Measurements from ENCODE around the gene MCL1. TPM values are rescaled to one million over a fixed set of nuclear protein-coding genes. Genes with fewer than 3 reads are reported as not detected.

Gene MCL1
- total RNA-seq, 1 experiment from 2014 or later: 165 TPM

DNA sequence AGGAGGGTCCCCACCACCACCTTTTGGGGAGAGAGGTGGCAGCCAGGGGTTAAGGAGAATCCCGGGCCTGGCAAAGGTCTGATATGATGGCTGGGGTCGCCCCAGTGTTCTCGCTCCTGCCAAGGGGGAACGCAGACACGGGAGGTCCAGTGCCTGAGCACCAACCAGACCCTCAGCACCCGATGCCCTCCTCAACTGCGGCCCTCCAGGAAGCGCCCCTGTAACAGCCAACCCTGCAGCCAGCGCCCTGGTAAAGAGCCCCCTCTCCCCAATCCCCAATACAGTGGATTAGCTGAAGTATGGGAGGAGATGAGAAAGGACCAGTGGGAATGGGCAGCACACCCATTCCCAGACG, 19.8 kb downstream of the MCL1 start:
- H3K27me3 ChIP-seq (ENCODE audit: control insufficient read depth, insufficient read depth, low read length): no peaks in the 10 kb centered on the region
- H3K4me3 ChIP-seq (ENCODE audit: insufficient read depth, low read depth, low read length): no peak overlapping the region
- no peaks in the 10 kb centered on the region; the same call in 1 of the 2 replicates for H3K36me3 ChIP-seq (replicated peaks; ENCODE audit: control insufficient read depth, insufficient read depth, low read length)
- no peak for DNase-seq

DNA sequence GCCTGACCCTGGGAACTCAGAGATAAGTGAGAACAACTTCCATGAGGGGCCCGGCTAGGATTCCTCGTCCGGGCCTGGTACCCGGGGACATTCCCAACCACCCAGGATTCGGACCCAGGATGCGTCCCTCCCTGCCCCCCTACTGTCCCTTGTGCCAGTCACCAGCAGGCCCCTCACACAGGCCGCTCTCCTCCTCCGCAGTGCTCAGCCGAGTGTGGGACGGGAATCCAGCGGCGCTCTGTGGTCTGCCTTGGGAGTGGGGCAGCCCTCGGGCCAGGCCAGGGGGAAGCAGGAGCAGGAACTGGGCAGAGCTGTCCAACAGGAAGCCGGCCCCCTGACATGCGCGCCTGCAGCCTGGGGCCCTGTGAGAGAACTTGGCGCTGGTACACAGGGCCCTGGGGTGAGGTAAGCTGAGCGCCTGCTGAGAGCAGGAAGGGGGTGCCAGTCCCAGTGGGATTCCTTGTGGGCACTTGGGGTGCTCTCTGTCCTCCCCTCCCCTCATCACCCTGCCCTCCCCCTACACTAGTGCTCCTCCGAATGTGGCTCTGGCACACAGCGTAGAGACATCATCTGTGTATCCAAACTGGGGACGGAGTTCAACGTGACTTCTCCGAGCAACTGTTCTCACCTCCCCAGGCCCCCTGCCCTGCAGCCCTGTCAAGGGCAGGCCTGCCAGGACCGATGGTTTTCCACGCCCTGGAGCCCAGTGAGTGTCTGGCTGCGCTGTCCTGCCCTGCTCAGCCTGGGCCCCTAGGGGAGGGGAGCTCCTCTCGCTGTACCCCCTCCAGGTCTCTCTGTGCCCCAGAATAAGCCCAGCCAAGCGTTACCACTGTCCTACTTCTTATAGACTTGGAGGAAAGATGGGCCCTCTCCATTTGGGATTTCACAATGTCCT, 20.4 kb downstream of the MCL1 start:
- no peak for DNase-seq
- no peak overlapping the region for H3K4me3 ChIP-seq (ENCODE audit: insufficient read depth, low read depth, low read length)
- H3K27me3 ChIP-seq (ENCODE audit: control insufficient read depth, insufficient read depth, low read length): no peaks in the 10 kb centered on the region
- no peaks in the 10 kb centered on the region; the same call in 1 of the 2 replicates for H3K36me3 ChIP-seq (replicated peaks; ENCODE audit: control insufficient read depth, insufficient read depth, low read length)

DNA sequence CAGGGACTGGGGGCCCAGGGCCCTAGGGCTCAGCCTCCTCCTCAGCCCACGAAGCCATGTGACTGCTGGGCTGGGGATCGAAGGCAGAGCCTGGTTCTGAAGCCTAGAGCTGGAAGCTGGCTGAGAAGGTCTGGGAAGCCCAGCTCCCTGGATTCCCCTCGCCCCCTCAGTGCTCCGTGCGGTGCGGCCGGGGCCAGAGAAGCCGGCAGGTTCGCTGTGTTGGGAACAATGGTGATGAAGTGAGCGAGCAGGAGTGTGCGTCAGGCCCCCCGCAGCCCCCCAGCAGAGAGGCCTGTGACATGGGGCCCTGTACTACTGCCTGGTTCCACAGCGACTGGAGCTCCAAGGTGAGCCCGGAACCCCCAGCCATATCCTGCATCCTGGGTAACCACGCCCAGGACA, 21.1 kb downstream of the MCL1 start:
- no peak overlapping the region for H3K4me3 ChIP-seq (ENCODE audit: insufficient read depth, low read depth, low read length)
- no peak for DNase-seq
- H3K36me3 ChIP-seq (replicated peaks; ENCODE audit: control insufficient read depth, insufficient read depth, low read length): no peaks in the 10 kb centered on the region; the same call in 1 of the 2 replicates
- H3K27me3 ChIP-seq (ENCODE audit: control insufficient read depth, insufficient read depth, low read length): no peaks in the 10 kb centered on the region

DNA sequence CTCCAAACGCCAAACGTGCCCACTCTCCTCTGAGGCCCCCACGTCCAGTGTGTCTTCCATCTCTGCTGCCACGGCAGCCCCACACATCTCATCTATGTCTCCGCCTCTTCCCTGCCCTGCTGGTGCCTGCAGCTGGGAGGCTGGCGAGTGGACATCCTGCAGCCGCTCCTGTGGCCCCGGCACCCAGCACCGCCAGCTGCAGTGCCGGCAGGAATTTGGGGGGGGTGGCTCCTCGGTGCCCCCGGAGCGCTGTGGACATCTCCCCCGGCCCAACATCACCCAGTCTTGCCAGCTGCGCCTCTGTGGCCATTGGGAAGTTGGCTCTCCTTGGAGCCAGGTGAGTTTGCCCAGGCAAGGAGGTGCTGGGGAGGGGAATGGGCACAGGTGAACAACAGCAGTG, 21.6 kb downstream of the MCL1 start:
- DNase-seq: no peak
- H3K27me3 ChIP-seq (ENCODE audit: control insufficient read depth, insufficient read depth, low read length): no peaks in the 10 kb centered on the region
- no peak overlapping the region for H3K4me3 ChIP-seq (ENCODE audit: insufficient read depth, low read depth, low read length)
- no peaks in the 10 kb centered on the region; the same call in 1 of the 2 replicates for H3K36me3 ChIP-seq (replicated peaks; ENCODE audit: control insufficient read depth, insufficient read depth, low read length)

DNA sequence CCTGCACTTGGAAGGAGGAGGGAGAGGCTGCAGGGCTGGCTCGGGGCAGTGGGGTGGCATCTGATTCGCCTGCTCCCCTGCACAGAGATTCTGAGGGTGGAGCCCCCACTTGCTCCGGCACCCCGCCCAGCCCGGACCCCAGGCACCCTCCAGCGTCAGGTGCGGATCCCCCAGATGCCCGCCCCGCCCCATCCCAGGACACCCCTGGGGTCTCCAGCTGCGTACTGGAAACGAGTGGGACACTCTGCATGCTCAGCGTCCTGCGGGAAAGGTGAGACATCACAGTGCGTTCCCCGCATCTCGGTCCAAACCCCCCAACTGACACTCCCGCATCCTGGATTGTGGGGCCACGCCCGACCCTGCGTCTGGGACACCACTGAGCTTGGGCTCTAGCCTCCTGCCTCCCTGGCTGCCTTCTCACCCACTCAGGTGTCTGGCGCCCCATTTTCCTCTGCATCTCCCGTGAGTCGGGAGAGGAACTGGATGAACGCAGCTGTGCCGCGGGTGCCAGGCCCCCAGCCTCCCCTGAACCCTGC, 22.3 kb downstream of the MCL1 start:
- DNase-seq: peak; percentile 43
- H3K27me3 ChIP-seq (ENCODE audit: control insufficient read depth, insufficient read depth, low read length): no peaks in the 10 kb centered on the region
- no peak overlapping the region for H3K4me3 ChIP-seq (ENCODE audit: insufficient read depth, low read depth, low read length)
- H3K36me3 ChIP-seq (replicated peaks; ENCODE audit: control insufficient read depth, insufficient read depth, low read length): no peaks in the 10 kb centered on the region; the same call in 1 of the 2 replicates

DNA sequence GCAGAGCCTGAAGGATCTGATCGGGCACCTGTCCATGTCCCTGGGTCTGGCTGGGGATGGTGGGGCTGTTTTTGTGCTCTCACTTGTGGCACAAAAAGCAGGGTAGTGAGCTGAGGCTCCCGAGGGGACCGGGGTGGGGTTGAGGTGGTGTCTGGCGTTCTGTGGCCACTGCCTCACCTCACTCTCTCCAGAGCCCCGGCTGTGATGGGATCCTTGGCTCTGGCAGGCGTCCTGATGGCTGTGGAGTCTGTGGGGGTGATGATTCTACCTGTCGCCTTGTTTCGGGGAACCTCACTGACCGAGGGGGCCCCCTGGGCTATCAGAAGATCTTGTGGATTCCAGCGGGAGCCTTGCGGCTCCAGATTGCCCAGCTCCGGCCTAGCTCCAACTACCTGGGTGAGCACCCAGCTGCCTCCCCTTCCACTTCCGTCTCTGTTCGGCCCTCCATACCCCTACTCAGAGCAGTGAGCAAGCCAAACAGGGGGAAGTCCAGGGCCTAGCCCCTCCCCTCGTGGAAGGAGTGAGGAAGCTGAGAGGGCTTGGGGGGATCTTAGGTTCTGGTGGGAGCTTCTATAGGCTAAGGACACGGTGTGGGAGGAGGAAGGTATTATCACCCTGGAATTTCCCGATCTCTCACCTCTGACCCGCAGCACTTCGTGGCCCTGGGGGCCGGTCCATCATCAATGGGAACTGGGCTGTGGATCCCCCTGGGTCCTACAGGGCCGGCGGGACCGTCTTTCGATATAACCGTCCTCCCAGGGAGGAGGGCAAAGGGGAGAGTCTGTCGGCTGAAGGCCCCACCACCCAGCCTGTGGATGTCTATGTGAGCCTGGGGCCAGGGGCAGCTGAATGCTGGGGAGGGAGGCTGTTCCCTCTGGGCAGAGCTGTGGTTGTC, 23.2 kb downstream of the MCL1 start:
- Histone ChIP-seq H3K36me3 (replicated peaks; ENCODE audit: control insufficient read depth, insufficient read depth, low read length) (no peaks in the 10 kb centered on the region; the same call in 1 of the 2 replicates), H3K4me3 (ENCODE audit: insufficient read depth, low read depth, low read length) (no peak overlapping the region), H3K27me3 (ENCODE audit: control insufficient read depth, insufficient read depth, low read length) (no peaks in the 10 kb centered on the region; the same call in 1 of the 2 replicates)
- DNase-seq: peak; percentile 70

DNA sequence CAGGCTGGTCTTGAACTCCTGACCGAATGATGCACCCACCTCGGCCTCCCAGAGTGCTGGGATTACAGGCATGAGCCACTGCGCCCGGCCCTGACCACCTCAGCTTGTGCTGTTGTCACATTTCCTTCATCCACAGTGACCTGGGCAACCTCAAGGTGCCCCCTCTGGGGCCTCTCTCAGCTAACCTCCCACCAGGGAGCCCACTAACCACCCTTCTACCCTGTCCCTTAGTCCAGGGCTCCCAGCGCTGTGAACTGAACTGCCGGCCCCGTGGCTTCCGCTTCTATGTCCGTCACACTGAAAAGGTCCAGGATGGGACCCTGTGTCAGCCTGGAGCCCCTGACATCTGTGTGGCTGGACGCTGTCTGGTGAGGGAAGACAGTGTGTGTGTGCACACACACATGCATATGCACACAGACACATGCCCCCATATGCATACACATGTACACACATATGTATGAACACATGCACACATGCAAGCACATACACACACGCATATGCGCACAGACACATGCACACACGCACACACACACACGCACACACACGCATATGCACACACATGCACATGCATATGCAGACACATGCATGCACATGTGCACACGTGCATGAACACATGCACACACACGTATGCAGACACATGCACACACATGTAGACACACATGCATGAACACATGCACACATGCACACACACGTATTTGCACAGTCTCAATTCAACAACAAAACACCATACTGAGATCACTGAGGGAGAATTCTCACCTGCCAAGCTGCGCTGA, 24.0 kb downstream of the MCL1 start:
- DNase-seq: no peak
- Histone ChIP-seq H3K4me3 (ENCODE audit: insufficient read depth, low read depth, low read length) (no peak overlapping the region), H3K36me3 (replicated peaks; ENCODE audit: control insufficient read depth, insufficient read depth, low read length) (no peaks in the 10 kb centered on the region; the same call in 1 of the 2 replicates)

DNA sequence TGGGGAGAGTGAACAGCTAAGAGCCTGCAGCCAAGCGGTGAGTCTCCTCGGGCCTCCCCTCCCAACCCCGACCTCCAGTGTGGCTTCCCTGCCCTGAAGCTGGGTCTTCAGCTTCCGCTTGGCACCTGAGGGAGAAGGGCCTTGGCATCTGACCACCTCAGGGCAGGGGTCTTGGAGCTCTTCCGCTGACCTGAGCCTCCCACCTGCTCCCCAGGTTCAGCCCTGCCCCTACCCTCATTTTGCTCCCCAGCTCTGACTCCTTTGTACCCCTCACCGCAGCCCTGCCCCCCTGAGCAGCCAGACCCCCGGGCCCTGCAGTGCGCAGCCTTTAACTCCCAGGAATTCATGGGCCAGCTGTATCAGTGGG, 25.3 kb downstream of the MCL1 start:
- peak; percentile 55 for DNase-seq
- no peaks in the 10 kb centered on the region; the same call in 1 of the 2 replicates for H3K36me3 ChIP-seq (replicated peaks; ENCODE audit: control insufficient read depth, insufficient read depth, low read length)
- no peak overlapping the region for H3K4me3 ChIP-seq (ENCODE audit: insufficient read depth, low read depth, low read length)
- peaks cover 9% of the 10 kb centered on the region for H3K27me3 ChIP-seq (ENCODE audit: control insufficient read depth, insufficient read depth, low read length)

More for the DNA sequence above, 24.0 kb downstream of the MCL1 start:
- H3K27me3 ChIP-seq (ENCODE audit: control insufficient read depth, insufficient read depth, low read length): no peaks in the 10 kb centered on the region; the same call in 1 of the 2 replicates

DNA sequence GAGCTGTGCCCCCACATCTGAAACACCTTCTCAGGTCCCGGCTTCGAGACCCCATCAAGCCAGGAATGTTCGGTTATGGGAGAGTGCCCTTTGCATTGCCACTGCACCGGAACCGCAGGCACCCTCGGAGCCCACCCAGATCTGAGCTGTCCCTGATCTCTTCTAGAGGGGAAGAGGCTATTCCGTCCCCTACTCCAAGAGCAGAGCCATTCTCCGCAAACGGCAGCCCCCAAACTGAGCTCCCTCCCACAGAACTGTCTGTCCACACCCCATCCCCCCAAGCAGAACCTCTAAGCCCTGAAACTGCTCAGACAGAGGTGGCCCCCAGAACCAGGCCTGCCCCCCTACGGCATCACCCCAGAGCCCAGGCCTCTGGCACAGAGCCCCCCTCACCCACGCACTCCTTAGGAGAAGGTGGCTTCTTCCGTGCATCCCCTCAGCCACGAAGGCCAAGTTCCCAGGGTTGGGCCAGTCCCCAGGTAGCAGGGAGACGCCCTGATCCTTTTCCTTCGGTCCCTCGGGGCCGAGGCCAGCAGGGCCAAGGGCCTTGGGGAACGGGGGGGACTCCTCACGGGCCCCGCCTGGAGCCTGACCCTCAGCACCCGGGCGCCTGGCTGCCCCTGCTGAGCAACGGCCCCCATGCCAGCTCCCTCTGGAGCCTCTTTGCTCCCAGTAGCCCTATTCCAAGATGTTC, 25.9 kb downstream of the MCL1 start:
- Histone ChIP-seq H3K36me3 (replicated peaks; ENCODE audit: control insufficient read depth, insufficient read depth, low read length) (no peaks in the 10 kb centered on the region; the same call in 1 of the 2 replicates), H3K27me3 (ENCODE audit: control insufficient read depth, insufficient read depth, low read length) (peaks cover 14% of the 10 kb centered on the region), H3K4me3 (ENCODE audit: insufficient read depth, low read depth, low read length) (no peak overlapping the region)
- DNase-seq: peak; percentile 56

DNA sequence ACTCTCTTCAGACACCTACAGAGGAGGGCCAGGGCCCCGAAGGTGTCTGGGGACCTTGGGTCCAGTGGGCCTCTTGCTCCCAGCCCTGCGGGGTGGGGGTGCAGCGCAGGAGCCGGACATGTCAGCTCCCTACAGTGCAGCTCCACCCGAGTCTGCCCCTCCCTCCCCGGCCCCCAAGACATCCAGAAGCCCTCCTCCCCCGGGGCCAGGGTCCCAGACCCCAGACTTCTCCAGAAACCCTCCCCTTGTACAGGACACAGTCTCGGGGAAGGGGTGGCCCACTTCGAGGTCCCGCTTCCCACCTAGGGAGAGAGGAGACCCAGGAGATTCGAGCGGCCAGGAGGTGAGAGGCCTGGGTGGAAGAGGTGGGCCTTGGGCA, 26.5 kb downstream of the MCL1 start:
- H3K4me3 ChIP-seq (ENCODE audit: insufficient read depth, low read depth, low read length): no peak overlapping the region
- peaks cover 17% of the 10 kb centered on the region for H3K27me3 ChIP-seq (ENCODE audit: control insufficient read depth, insufficient read depth, low read length)
- no peaks in the 10 kb centered on the region; the same call in 1 of the 2 replicates for H3K36me3 ChIP-seq (replicated peaks; ENCODE audit: control insufficient read depth, insufficient read depth, low read length)
- DNase-seq: peak; percentile 52

DNA sequence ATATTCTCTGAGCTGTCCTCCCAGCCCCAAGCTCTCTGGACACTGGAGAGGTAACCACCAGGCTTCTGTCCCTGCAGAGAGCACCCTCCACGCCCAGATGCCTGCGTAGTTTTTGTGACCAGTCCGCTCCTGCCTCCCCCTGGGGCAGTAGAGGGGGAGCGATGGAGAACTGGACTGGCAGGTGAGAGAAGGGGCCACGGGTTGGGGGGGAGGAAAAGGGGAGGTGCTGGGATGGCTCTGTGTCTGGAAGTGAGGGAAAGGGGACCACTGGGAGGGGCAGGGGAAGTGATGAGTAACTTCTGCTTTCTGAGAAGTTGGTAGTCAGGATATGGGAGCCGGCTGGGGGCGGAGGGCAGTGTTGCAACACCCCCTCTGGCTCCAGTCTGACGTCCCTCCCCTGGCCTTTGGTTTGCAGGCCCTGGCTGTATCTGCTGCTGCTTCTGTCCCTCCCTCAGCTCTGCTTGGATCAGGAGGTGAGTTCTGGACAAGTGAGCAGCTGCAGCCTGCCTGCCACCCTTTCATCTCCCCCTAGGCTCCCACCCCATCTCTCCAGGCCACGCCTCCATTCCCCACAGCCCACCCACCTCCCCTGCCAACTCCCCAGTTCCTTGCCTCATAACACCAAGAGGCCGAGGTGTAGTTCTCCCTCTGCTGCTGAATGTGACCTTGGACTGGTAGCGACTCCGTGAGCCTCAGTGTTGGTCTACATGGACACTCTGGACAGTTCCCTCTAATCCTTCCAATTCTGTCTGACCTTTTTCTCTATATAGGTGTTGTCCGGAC, 27.1 kb downstream of the MCL1 start:
- peak; percentile 74 for DNase-seq
- H3K27me3 ChIP-seq (ENCODE audit: control insufficient read depth, insufficient read depth, low read length): peaks cover 17% of the 10 kb centered on the region
- H3K4me3 ChIP-seq (ENCODE audit: insufficient read depth, low read depth, low read length): no peak overlapping the region
- H3K36me3 ChIP-seq (replicated peaks; ENCODE audit: control insufficient read depth, insufficient read depth, low read length): no peaks in the 10 kb centered on the region; the same call in 1 of the 2 replicates

DNA sequence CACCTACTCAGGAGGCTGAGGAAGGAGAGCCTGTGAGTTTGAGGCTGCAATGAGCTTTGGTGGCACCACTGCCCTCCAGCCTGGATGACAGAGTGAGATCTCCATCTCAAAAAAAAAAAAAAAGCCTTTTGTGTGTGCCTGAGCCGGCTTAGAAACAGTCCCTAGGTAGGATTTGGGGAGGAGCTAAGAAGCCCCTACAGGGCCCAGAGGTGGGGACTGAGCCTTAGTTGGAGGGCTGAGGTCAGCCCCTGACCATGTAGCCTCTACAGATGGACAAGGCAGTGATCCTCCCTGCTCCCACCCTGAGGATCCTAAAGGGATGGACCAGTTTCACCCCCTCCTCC, 27.7 kb downstream of the MCL1 start:
- DNase-seq: peak; percentile 57
- H3K27me3 ChIP-seq (ENCODE audit: control insufficient read depth, insufficient read depth, low read length): peaks cover 17% of the 10 kb centered on the region
- no peak overlapping the region for H3K4me3 ChIP-seq (ENCODE audit: insufficient read depth, low read depth, low read length)
- H3K36me3 ChIP-seq (replicated peaks; ENCODE audit: control insufficient read depth, insufficient read depth, low read length): no peaks in the 10 kb centered on the region; the same call in 1 of the 2 replicates

All from H7 (cell line).